Activated CD4-positive, alpha-beta T cell treated with anti-CD3 and anti-CD28 coated beads for 48 hours (primary cell): ENCODE data around the gene ABCC1.
"Not testable (repeated sequence)": the region's sequence is repeated elsewhere in the genome, so short reads cannot be mapped to it uniquely, and the experiment has no call there.

Source experiments
- DNase-seq: peaks from one replicate; pipeline ENCODE4 v3.0.0-alpha.2; 2020

The ABCC1 gene

DNA sequence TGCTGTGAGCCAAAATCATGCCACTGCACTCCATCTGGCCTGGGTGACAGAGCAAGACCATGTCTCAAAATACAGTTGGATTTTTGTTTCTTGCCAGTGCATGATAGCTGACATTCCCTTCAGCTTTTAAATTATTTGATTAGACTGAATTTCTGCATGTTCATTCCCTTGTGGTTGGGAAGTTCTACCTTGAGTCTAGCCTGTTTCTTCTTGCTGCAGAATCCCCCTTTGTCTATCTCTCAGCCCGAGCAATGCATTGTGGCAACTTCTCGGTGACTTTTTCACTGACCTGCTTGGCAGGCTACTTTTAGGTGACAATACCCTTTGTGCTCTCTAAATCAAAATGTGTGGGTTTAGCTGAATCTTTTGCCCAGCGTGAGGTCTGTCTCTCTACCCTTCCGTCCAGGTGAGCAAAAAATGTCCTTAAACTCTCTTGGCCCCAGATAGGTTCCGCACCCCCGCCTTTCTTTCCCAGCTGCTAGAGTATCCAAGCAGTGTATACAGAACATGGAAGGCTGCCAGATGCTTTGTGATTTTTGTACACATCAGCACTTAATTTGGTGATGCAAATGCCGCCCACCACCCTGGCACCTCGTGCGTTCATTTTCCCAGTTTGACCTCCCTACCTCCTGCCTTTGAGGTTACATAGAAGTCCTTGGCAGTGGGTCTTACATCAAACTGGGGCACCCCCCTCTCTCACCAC, 143.7 kb downstream of the ABCC1 start:
- no peak for DNase-seq

- no peak for DNase-seq
These were observed 144.4 kb downstream of the ABCC1 start for GRCh38 chr16:16093628-16094332.

- no peak for DNase-seq
These were observed 146.2 kb downstream of the ABCC1 start for GRCh38 chr16:16095646-16096045.

DNA sequence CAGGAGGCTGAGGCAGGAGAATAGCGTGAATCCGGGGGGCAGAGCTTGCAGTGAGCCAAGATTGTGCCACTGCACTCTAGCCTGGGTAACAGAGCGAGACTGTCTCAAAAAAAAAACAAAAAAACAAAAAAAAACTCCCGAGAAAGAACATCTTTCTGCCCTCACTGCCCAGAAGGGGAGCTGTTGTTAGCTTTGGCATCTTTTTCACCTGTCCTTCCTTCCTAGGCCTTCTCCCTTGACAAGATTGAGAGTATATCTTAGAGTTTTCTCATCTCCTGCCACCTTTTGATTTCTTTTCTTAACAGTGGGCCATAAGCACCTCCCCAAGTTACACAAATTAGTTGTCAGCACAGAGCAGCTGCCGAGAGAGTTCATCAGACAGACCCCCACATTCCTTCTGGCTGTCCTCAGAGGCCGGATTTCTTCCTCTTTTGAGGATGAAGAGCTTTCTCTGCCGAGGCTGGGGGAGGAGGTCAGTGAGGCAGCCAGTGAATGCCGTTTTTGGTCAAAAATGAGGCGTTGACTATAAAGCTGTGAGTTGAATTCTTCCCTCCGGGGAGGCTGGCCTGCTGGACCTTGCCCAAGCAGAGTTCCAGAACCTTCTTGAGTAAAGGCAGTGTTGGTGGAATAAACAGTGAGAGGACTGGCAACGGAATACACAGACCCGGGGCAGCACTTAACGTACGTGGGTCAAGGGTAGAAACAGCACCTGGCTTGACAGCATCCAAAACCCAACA, 146.9 kb downstream of the ABCC1 start:
- DNase-seq: no peak

DNA sequence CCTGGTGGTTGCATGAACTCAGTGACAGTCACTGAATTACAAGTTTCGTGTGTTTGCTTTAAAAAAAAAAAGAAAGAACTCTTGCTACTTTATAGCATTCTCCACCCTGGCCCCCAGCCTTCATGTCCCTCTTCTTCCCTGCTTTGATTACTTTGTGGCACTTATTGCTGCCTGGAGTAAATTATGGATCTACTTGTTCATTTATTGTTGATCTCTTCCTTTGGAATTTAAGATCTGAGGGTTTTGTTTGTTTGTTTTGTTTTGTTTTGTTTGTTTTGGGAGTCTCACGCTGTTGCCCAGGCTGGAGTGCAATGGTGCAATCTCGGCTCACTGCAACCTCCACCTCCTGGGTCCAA, 147.4 kb downstream of the ABCC1 start:
- DNase-seq: no peak

- no peak for DNase-seq
These were observed 149.9 kb downstream of the ABCC1 start for GRCh38 chr16:16099320-16099719.

GRCh38 chr16:16100631-16101030, 151.2 kb downstream of the ABCC1 start:
- no peak for DNase-seq

DNA sequence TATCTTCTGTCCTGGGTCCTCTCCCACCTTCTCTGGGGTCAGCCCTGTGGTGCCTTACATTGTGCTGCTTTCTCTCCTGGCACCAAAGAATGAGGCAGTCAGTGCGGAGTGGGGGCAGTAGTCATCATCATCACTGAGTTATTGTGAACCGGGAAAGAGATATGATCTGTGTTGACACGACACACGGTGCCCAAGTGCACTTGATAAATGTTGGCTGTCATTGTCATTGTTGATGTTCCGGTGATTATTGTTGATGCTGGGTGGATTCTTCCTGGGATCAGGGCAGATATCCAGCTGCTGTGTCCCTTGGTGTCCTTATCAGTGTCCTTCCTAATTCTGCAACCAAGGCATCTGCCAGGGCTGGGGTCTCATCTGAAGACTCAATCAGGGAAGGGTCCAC, 152.2 kb downstream of the ABCC1 start:
- no peak for DNase-seq

GRCh38 chr16:16102738-16103137, 153.3 kb downstream of the ABCC1 start:
- DNase-seq: no peak

GRCh38 chr16:16104132-16104803, 154.9 kb downstream of the ABCC1 start:
- not testable (repeated sequence) for DNase-seq

DNA sequence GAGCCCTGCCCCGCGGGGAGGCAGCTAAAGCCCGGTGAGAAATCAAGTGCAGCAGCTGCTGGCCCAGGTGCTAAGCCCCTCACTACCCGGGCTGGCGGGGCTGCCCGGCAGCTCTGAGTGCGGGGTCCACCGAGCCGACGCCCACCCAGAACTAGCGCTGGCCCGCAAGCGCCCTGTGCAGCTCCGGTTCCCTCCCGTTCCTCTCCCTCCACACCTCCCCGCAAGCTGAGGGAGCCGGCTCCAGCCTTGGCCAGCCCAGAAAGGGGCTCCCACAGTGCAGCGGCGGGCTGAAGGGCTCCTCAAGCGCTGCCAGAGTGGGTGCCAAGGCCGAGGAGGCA, 155.4 kb downstream of the ABCC1 start:
- DNase-seq: not testable (repeated sequence)

- DNase-seq: no peak
These were observed 156.2 kb downstream of the ABCC1 start for GRCh38 chr16:16105646-16106045.

DNA sequence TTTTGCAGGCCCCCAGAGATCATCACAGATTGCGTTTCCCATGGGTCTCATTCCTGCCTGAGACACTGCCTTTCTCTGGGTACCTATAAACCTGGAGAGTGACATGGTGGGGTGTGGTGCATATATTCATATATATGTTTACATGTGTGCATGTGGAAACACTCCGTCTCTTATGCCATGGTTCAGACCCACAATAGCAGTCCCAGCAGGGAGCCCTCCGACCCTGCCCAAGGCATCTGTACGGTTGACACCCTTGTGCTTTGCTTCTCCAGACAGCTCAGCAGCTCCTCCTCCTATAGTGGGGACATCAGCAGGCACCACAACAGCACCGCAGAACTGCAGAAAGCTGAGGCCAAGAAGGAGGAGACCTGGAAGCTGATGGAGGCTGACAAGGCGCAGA, 157.1 kb downstream of the ABCC1 start:
- DNase-seq: no peak

GRCh38 chr16:16107839-16108238, 158.4 kb downstream of the ABCC1 start:
- DNase-seq: no peak

GRCh38 chr16:16108759-16109158, 159.3 kb downstream of the ABCC1 start:
- no peak for DNase-seq

DNA sequence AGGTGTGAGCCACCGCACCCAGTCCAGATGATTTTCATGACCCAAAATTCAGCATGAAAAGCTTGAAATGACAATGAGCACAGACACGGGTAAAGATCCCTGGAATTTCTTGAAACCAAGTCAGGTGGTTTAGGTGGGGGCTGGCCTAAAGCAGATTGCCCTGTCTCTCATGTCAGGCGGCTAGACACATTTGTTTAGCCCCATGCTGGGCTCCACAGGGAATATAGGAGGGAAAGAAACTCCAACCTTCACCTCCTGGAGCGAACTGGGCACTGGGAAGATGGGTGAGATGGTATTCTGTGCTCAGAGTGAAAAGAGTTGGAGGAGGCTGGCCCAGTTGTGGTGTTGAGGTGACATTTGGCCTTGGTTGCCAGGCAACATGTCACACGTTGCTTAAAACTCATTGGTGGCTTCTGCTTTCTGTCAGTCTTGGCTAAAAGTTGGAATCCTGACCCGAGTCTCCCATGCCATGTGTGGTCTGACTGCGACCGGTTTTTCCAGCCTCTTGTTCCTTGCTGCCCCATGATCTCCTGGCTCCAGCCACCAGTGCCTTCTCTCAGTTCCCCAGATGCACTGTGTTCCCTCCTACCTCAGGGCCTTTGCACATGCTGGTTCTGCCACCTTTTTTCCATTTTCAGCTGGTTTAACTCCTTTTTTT, 160.2 kb downstream of the ABCC1 start:
- DNase-seq: no peak

- DNase-seq: no peak
These were observed 160.7 kb downstream of the ABCC1 start for GRCh38 chr16:16110111-16110490.

GRCh38 chr16:16111639-16112038, 162.2 kb downstream of the ABCC1 start:
- DNase-seq: no peak

DNA sequence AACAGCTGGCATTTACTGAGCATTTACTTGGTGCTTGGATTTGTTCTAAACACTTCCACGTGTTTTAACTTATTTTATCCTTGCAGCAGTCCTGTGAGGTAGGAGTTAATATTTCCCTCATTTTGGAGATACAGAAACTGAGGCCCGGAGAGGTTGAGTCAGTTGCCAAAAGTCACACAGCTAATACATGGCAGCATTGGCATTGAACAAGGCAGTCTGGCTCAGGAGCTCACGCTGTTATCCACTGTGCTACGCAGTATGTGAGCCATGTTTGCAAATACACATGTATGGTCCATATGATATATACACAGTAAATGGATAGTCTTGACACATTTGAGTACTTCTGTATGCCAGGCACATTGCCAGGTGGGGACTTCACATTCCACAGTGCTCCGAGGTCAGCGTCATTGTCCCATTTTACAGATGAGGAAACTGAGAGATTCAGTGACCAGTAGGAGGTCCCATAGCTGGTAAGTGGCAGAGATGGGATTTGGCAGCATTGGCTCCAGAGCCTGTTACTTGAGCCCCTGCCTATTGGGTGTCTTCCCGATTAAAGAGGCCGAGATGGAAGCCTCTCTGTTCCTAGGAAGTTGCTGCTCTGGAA, 163.1 kb downstream of the ABCC1 start:
- DNase-seq: no peak

- no peak for DNase-seq
These were observed 163.7 kb downstream of the ABCC1 start for GRCh38 chr16:16113076-16113475.

GRCh38 chr16:16116841-16117240, 167.4 kb downstream of the ABCC1 start:
- DNase-seq: no peak

DNA sequence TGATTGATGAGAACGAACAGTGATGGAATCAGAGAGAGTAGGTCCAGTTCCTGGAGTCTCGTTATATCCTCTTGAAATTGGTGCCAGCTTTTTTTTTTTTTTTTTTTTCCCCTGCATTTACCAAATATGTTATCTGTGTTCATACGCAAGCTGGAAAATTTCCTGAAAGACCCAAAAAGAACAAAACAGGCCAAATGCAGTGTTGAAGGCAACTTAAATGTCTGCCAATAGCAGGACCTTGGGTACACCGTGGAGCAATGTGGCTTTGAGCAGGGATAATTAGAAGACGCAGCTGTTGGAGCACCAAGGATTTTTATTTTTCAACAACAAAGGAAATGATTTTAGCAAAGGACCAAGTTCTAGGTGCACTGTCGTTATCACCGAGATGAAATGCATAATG, 168.9 kb downstream of the ABCC1 start:
- DNase-seq: no peak

DNA sequence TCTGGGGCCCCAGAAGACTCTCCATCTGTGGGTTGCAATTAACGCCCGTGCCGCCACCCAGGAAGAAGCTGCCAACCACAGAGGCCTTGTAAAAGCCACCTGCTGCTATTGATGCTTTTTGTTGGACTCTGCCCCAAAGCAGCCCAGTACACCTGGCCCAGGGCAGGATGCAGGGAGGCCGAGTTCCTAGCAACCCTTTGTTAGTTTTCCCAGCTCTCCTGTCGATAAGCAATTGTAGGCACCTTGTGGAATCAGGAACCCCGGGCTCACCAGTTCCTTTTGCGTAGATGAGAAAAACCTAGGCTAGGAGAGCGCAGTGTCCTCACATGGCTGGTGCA, 170.6 kb downstream of the ABCC1 start:
- no peak for DNase-seq
